Measurements from ENCODE around the gene TOMM40. TPM values are rescaled to one million over a fixed set of nuclear protein-coding genes. Genes with fewer than 3 reads are reported as not detected.
"Not testable (repeated sequence)": the region's sequence is repeated elsewhere in the genome, so short reads cannot be mapped to it uniquely, and the experiment has no call there.

Gene TOMM40
- total RNA-seq, 2 experiments from 2014 or later, result 46.6 to 47.4 TPM

DNA sequence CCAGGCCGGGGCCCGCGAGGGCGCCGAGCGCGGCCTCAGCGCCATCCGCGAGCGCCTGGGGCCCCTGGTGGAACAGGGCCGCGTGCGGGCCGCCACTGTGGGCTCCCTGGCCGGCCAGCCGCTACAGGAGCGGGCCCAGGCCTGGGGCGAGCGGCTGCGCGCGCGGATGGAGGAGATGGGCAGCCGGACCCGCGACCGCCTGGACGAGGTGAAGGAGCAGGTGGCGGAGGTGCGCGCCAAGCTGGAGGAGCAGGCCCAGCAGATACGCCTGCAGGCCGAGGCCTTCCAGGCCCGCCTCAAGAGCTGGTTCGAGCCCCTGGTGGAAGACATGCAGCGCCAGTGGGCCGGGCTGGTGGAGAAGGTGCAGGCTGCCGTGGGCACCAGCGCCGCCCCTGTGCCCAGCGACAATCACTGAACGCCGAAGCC is 17.8 kb downstream of the TOMM40 start:
- Mint-ChIP-seq H3K27ac (no peak overlapping the region), H3K4me3 (no peak overlapping the region), H3K27me3 (peaks cover 32% of the 10 kb centered on the region), H3K9me3 (no peaks in the 10 kb centered on the region), H3K36me3 (ENCODE audit: low read depth) (no peaks in the 10 kb centered on the region), H3K4me1 (peaks cover 15% of the 10 kb centered on the region)
- DNase-seq, result no peak
- POLR2A ChIA-PET, result interaction anchor here (1.4 kb wide), 1 partner anchor 10 kb away, joined by 4 read pairs; no protein-coding TSS in a partner anchor
- CTCF ChIA-PET, result no interaction called here

- no peak for DNase-seq
- H3K9me3 Mint-ChIP-seq, result no peaks in the 10 kb centered on the region
- no peaks in the 10 kb centered on the region for H3K36me3 Mint-ChIP-seq (ENCODE audit: low read depth)
- peaks cover 22% of the 10 kb centered on the region for H3K4me1 Mint-ChIP-seq
- H3K4me3 Mint-ChIP-seq, result no peak overlapping the region
- H3K27ac Mint-ChIP-seq, result no peak overlapping the region
- POLR2A ChIA-PET, result interaction anchor here (0.5 kb wide), 1 partner anchor 272 kb away, joined by 3 read pairs; no protein-coding TSS in a partner anchor
- peaks cover 38% of the 10 kb centered on the region for H3K27me3 Mint-ChIP-seq
- CTCF ChIA-PET, result no interaction called here
Observed at GRCh38 chr19:44909775-44910174, 18.7 kb downstream of the TOMM40 start.

GRCh38 chr19:44911896-44912295 is 20.8 kb downstream of the TOMM40 start:
- peaks cover 14% of the 10 kb centered on the region for H3K4me1 Mint-ChIP-seq
- CTCF ChIA-PET, result interaction anchor here (2.3 kb wide), 1 partner anchor 8 kb away, joined by 8 read pairs; no protein-coding TSS in a partner anchor
- H3K36me3 Mint-ChIP-seq (ENCODE audit: low read depth); H3K4me3 Mint-ChIP-seq; DNase-seq; H3K27ac Mint-ChIP-seq; H3K9me3 Mint-ChIP-seq; POLR2A ChIA-PET: not testable (repeated sequence)
- peaks cover 25% of the 10 kb centered on the region for H3K27me3 Mint-ChIP-seq

DNA sequence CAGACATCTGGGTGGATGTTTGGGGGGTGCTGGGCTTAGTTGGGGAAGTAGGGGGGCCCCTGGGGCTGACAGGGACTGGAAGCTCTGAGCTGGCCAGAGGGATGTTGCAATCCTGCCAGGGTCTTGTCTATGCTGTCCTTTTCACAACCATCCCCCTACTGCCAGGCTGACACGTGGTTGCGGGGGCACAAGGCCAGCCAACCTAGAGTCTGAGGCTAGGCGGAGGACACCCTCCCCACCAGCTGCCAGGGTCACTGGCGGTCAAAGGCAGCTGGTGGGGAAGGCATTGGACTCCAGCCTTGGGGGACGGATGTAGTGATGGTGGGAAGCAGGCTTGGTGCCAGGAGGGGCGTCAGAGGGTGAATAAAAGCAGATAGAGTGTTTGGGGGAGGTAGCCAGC is 21.8 kb downstream of the TOMM40 start:
- Mint-ChIP-seq H3K27me3 (peaks cover 22% of the 10 kb centered on the region), H3K27ac (no peak overlapping the region), H3K4me1 (peaks cover 14% of the 10 kb centered on the region), H3K4me3 (no peak overlapping the region), H3K9me3 (no peaks in the 10 kb centered on the region), H3K36me3 (ENCODE audit: low read depth) (no peaks in the 10 kb centered on the region)
- ChIA-PET CTCF (interaction anchor here (2.3 kb wide), 1 partner anchor 9 kb away, joined by 8 read pairs; no protein-coding TSS in a partner anchor), POLR2A (interaction anchor here (0.9 kb wide), 1 partner anchor 42 kb away, joined by 3 read pairs; the partner anchor contains the start of gene CLPTM1)
- DNase-seq, result no peak

- Mint-ChIP-seq H3K4me3 (peak overlapping the region; percentile 88), H3K4me1 (peaks cover 14% of the 10 kb centered on the region), H3K27me3 (peaks cover 22% of the 10 kb centered on the region)
- not testable (repeated sequence) for H3K36me3 Mint-ChIP-seq (ENCODE audit: low read depth); H3K27ac Mint-ChIP-seq; H3K9me3 Mint-ChIP-seq; DNase-seq
- POLR2A ChIA-PET, result interaction anchor here (0.9 kb wide), 1 partner anchor 41 kb away, joined by 3 read pairs; the partner anchor contains the start of gene CLPTM1
- CTCF ChIA-PET, result interaction anchor here (2.3 kb wide), 1 partner anchor 10 kb away, joined by 8 read pairs; no protein-coding TSS in a partner anchor
Observed at GRCh38 chr19:44913512-44914432, 22.7 kb downstream of the TOMM40 start.

GRCh38 chr19:44914433-44915206 is 23.6 kb downstream of the TOMM40 start, which contains the start of gene APOC1:
Gene APOC1, plus strand, starts transcription at chr19:44914608. Its CDS starts 284 bp downstream, at chr19:44914892.
- H3K4me1 Mint-ChIP-seq, result peaks cover 14% of the 10 kb centered on the region
- H3K36me3 Mint-ChIP-seq (ENCODE audit: low read depth); H3K9me3 Mint-ChIP-seq; POLR2A ChIA-PET: not testable (repeated sequence)
- H3K27ac Mint-ChIP-seq, result peak within 1 kb of the TSS; percentile 71
- peak within 1 kb of the TSS; percentile 88 for H3K4me3 Mint-ChIP-seq
- H3K27me3 Mint-ChIP-seq, result peaks cover 22% of the 10 kb centered on the region
- CTCF ChIA-PET, result interaction anchor here (0.8 to 1.1 kb wide), 3 partner anchors 8 to 261 kb away, joined by 3 to 4 read pairs (median 4); no protein-coding TSS in a partner anchor
- DNase-seq, result peak; percentile 84

- H3K36me3 Mint-ChIP-seq (ENCODE audit: low read depth), result no peaks in the 10 kb centered on the region
- peaks cover 4% of the 10 kb centered on the region for H3K4me1 Mint-ChIP-seq
- peaks cover 19% of the 10 kb centered on the region for H3K27me3 Mint-ChIP-seq
- ChIA-PET CTCF (interaction anchor here (1.1 kb wide), 1 partner anchor 34 kb away, joined by 3 read pairs; no protein-coding TSS in a partner anchor), POLR2A (no interaction called here)
- no peak for DNase-seq
- no peaks in the 10 kb centered on the region for H3K9me3 Mint-ChIP-seq
- no peak overlapping the region for H3K27ac Mint-ChIP-seq
- H3K4me3 Mint-ChIP-seq, result no peak overlapping the region
Observed at GRCh38 chr19:44924243-44924725, 33.2 kb downstream of the TOMM40 start.

GRCh38 chr19:44925114-44925891 is 34.2 kb downstream of the TOMM40 start:
- H3K27ac Mint-ChIP-seq, result no peak overlapping the region
- H3K27me3 Mint-ChIP-seq, result peaks cover 19% of the 10 kb centered on the region
- peaks cover 4% of the 10 kb centered on the region for H3K4me1 Mint-ChIP-seq
- no peaks in the 10 kb centered on the region for H3K36me3 Mint-ChIP-seq (ENCODE audit: low read depth)
- no peaks in the 10 kb centered on the region for H3K9me3 Mint-ChIP-seq
- ChIA-PET CTCF (no interaction called here), POLR2A (no interaction called here)
- H3K4me3 Mint-ChIP-seq, result no peak overlapping the region
- no peak for DNase-seq

DNA sequence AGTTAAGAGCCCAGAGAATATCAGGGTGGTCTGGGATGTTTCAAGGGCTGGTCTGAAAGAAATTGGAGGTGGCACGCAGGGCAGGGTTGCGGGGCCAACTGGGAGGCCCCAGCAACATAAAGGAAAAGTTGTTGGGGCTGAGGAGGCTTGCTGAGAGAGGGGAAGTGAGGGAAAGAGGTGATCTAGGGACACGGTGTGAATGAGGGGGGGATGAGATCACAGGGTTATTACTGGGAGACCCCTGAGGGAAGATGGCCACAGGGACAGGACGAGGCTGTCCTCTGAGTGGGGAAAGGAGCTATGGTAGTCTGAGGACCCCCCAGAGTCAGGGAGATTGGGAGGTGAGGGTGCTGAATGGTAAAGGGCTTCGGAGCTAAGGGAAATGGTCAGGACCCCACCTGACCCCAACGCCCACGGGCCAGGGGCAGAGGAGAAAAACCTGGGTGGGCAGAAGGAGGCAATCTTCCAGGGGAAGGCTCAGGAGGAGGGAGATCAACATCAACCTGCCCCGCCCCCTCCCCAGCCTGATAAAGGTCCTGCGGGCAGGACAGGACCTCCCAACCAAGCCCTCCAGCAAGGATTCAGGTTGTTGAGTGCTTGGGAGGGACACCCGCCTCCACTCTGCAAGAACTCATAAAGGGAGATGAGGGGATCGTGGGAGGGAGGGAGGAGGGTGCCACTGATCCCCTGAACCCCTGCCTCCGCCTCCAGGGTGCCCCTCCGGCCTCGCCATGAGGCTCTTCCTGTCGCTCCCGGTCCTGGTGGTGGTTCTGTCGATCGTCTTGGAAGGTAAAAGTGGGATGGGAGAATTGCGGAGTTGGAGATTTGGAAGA is 35.4 kb downstream of the TOMM40 start:
- H3K27ac Mint-ChIP-seq; CTCF ChIA-PET; H3K36me3 Mint-ChIP-seq (ENCODE audit: low read depth); POLR2A ChIA-PET; H3K4me3 Mint-ChIP-seq; H3K4me1 Mint-ChIP-seq; DNase-seq; H3K9me3 Mint-ChIP-seq: not testable (repeated sequence)
- H3K27me3 Mint-ChIP-seq, result peaks cover 19% of the 10 kb centered on the region

GRCh38 chr19:44927746-44928145 is 36.7 kb downstream of the TOMM40 start:
- ChIA-PET CTCF (no interaction called here), POLR2A (no interaction called here)
- no peak overlapping the region for H3K27ac Mint-ChIP-seq
- no peaks in the 10 kb centered on the region for H3K9me3 Mint-ChIP-seq
- DNase-seq, result no peak
- no peaks in the 10 kb centered on the region for H3K36me3 Mint-ChIP-seq (ENCODE audit: low read depth)
- peaks cover 4% of the 10 kb centered on the region for H3K4me1 Mint-ChIP-seq
- H3K27me3 Mint-ChIP-seq, result peaks cover 19% of the 10 kb centered on the region
- H3K4me3 Mint-ChIP-seq, result no peak overlapping the region

DNA sequence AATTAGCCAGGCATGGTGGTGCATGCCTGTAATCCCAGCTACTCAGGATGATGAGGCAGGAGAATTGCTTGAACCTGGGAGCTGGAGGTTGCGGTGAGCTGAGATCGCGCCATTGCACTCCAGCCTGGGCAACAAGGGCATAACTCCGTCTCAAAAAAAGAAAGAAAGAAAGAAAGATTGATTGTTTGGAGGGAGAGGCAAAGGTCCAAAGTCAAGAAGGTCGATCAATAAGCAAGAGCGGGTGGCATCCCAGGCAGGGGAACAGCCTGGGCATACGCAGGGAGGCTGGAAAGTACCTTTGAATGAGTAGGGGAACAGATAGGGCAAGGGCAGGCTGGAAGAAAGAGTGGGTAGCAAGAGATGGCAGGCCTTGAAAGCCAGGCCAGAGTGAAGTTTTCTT is 39.0 kb downstream of the TOMM40 start:
- Mint-ChIP-seq H3K27ac (no peak overlapping the region), H3K4me1 (peaks cover 4% of the 10 kb centered on the region), H3K9me3 (no peaks in the 10 kb centered on the region), H3K27me3 (peaks cover 21% of the 10 kb centered on the region), H3K36me3 (ENCODE audit: low read depth) (no peaks in the 10 kb centered on the region), H3K4me3 (no peak overlapping the region)
- POLR2A ChIA-PET, result no interaction called here
- CTCF ChIA-PET, result no interaction called here
- no peak for DNase-seq

- no peak overlapping the region for H3K27ac Mint-ChIP-seq
- ChIA-PET POLR2A (no interaction called here), CTCF (no interaction called here)
- H3K36me3 Mint-ChIP-seq (ENCODE audit: low read depth), result no peaks in the 10 kb centered on the region
- DNase-seq, result no peak
- H3K27me3 Mint-ChIP-seq, result peaks cover 9% of the 10 kb centered on the region
- peaks cover 4% of the 10 kb centered on the region for H3K4me1 Mint-ChIP-seq
- no peak overlapping the region for H3K4me3 Mint-ChIP-seq
- H3K9me3 Mint-ChIP-seq, result no peaks in the 10 kb centered on the region
Observed at GRCh38 chr19:44931541-44931940, 40.5 kb downstream of the TOMM40 start.

Data from activated CD4-positive, alpha-beta memory T cell treated with anti-CD3 and anti-CD28 coated beads, Interleukin-2, amount 10 ng/mL, durations not matched to agents 7 days and 5 days (primary cell).